Measurements from ENCODE around the gene PRKN.
"Not testable (repeated sequence)": the region's sequence is repeated elsewhere in the genome, so short reads cannot be mapped to it uniquely, and the experiment has no call there.

PRKN gene

GRCh38 chr6:162684052-162684451 lies 43.5 kb downstream of the PRKN start:
- no peak for DNase-seq (ENCODE audit: low read depth)

GRCh38 chr6:162683135-162683534 lies 44.4 kb downstream of the PRKN start:
- DNase-seq (ENCODE audit: low read depth), result no peak
- no peak overlapping the region for H3K4me3 ChIP-seq (ENCODE audit: low read depth, low read length)
- TF ChIP-seq MAX (IDR thresholded peaks at IDR 0.05; ENCODE audit: low read depth, low read length) (no peak), POLR2A (IDR thresholded peaks at IDR 0.05; ENCODE audit: extremely low read depth, insufficient read length) (no peak), MYC (IDR thresholded peaks at IDR 0.05; ENCODE audit: low read depth, low read length) (no peak), CTCF (IDR thresholded peaks at IDR 0.05; ENCODE audit: low read depth, low read length) (no peak)

More at GRCh38 chr6:162684052-162684451, 43.5 kb downstream of the PRKN start:
- H3K4me3 ChIP-seq (ENCODE audit: low read depth, low read length), result no peak overlapping the region
- no peak for TF ChIP-seq MAX (IDR thresholded peaks at IDR 0.05; ENCODE audit: low read depth, low read length)
- TF ChIP-seq POLR2A (IDR thresholded peaks at IDR 0.05; ENCODE audit: extremely low read depth, insufficient read length), result no peak
- TF ChIP-seq CTCF (IDR thresholded peaks at IDR 0.05; ENCODE audit: low read depth, low read length), result no peak
- TF ChIP-seq MYC (IDR thresholded peaks at IDR 0.05; ENCODE audit: low read depth, low read length), result no peak

- TF ChIP-seq CTCF (IDR thresholded peaks at IDR 0.05; ENCODE audit: low read depth, low read length) (no peak), MYC (IDR thresholded peaks at IDR 0.05; ENCODE audit: low read depth, low read length) (no peak), MAX (IDR thresholded peaks at IDR 0.05; ENCODE audit: low read depth, low read length) (no peak), POLR2A (IDR thresholded peaks at IDR 0.05; ENCODE audit: extremely low read depth, insufficient read length) (no peak)
- H3K4me3 ChIP-seq (ENCODE audit: low read depth, low read length), result no peak overlapping the region
- no peak for DNase-seq (ENCODE audit: low read depth)
Observed at GRCh38 chr6:162681447-162681846, 46.1 kb downstream of the PRKN start.

- TF ChIP-seq MAX (IDR thresholded peaks at IDR 0.05; ENCODE audit: low read depth, low read length) (no peak), CTCF (IDR thresholded peaks at IDR 0.05; ENCODE audit: low read depth, low read length) (no peak), POLR2A (IDR thresholded peaks at IDR 0.05; ENCODE audit: extremely low read depth, insufficient read length) (no peak), MYC (IDR thresholded peaks at IDR 0.05; ENCODE audit: low read depth, low read length) (no peak)
- H3K4me3 ChIP-seq (ENCODE audit: low read depth, low read length), result no peak overlapping the region
- DNase-seq (ENCODE audit: low read depth), result no peak
Observed at GRCh38 chr6:162680871-162681270, 46.7 kb downstream of the PRKN start.

- H3K4me3 ChIP-seq (ENCODE audit: low read depth, low read length), result no peak overlapping the region
- no peak for TF ChIP-seq MAX (IDR thresholded peaks at IDR 0.05; ENCODE audit: low read depth, low read length)
- no peak for TF ChIP-seq POLR2A (IDR thresholded peaks at IDR 0.05; ENCODE audit: extremely low read depth, insufficient read length)
- no peak for TF ChIP-seq CTCF (IDR thresholded peaks at IDR 0.05; ENCODE audit: low read depth, low read length)
- TF ChIP-seq MYC (IDR thresholded peaks at IDR 0.05; ENCODE audit: low read depth, low read length), result no peak
- DNase-seq (ENCODE audit: low read depth), result no peak
Observed at GRCh38 chr6:162680367-162680766, 47.2 kb downstream of the PRKN start.

GRCh38 chr6:162679681-162680080 lies 47.9 kb downstream of the PRKN start:
- no peak overlapping the region for H3K4me3 ChIP-seq (ENCODE audit: low read depth, low read length)
- no peak for DNase-seq (ENCODE audit: low read depth)
- TF ChIP-seq MAX (IDR thresholded peaks at IDR 0.05; ENCODE audit: low read depth, low read length), result no peak
- no peak for TF ChIP-seq POLR2A (IDR thresholded peaks at IDR 0.05; ENCODE audit: extremely low read depth, insufficient read length)
- no peak for TF ChIP-seq MYC (IDR thresholded peaks at IDR 0.05; ENCODE audit: low read depth, low read length)
- TF ChIP-seq CTCF (IDR thresholded peaks at IDR 0.05; ENCODE audit: low read depth, low read length), result no peak

GRCh38 chr6:162678896-162679295 lies 48.7 kb downstream of the PRKN start:
- H3K4me3 ChIP-seq (ENCODE audit: low read depth, low read length); DNase-seq (ENCODE audit: low read depth): not testable (repeated sequence)
